ENCODE measurements around the gene COG8.
"Not testable (repeated sequence)": the region's sequence is repeated elsewhere in the genome, so short reads cannot be mapped to it uniquely, and the experiment has no call there.

The COG8 gene

DNA sequence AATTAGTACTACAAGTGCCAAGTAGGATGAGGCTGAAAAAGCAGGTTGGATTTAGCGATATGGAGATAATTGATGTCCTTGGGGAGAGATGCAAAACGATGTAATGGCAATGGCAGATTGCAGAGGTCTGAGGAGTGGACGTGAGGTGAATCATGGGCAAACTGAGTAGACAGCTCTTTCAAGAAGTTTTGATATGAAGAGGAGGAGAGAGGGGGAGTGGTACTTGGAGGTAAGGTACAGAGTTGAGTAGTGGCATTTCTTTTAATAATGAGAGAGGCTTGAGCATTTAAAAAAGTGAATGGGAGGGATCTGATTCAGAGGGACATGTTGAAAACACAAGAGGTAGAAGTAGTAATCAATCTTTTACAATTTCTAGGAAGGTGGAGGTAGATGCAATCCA is 46.0 kb downstream of the COG8 start:
- H3K27ac ChIP-seq, result no peak overlapping the region
- TF ChIP-seq ZFX (IDR thresholded peaks at IDR 0.05; ENCODE audit: borderline replicate concordance) (no peak), CTCF (IDR thresholded peaks at IDR 0.05) (no peak)

DNA sequence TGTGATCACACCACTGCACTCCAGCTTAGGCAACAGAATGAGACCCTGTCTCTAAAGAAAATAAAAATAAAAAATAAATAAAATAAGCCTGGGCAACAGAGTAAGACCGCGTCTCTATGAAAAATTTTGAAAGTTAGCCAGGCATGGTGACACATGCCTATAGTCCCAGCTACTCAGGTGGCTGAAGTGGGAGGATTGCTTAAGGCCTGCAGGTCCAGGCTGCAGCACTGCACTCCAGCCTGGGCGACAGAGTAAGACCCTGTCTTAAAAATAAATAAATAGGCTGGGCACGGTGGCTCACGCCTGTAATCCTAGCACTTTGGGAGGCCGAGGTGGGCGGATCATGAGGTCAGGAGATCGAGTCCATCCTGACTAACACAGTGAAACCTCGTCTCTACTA is 47.7 kb downstream of the COG8 start:
- not testable (repeated sequence) for H3K27ac ChIP-seq

DNA sequence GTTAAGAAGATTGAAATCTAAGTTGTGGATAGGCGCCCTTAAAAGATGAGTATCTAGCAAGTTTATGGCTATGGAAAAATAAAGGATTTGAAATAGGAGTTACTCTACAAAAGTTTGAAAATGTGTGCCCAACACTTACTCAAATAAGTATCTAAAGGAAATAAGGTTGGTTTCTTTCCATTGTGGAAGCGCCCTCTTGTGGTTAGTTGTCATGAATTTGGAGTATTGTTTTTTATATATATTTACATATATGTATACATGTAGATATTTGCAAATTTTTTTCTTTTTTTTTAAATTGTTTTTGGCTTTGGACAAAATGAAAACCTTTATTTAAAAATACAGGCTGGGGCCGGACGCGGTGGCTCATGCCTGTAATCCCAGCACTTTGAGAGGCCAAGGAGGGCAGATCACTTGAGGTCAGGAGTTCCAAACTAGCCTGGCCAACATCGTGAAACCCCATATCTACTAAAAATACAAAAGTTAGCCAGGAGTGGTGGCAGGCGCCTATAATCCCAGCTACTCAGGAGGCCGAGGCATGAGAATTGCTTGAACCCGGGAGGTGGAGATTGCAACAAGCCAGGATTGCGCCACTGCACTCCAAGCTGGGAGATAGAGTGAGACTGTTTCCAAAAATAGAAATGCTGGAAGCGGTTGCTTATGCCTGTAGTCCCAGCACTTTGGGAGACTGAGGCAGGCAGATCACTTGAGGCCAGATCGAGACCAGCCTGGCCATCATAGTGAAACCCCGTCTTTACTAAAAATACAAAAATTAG is 52.2 kb downstream of the COG8 start:
- TF ChIP-seq CTCF (IDR thresholded peaks at IDR 0.05), result peak; percentile 86
- no peak for TF ChIP-seq ZFX (IDR thresholded peaks at IDR 0.05; ENCODE audit: borderline replicate concordance)
- H3K27ac ChIP-seq, result no peak overlapping the region

GRCh38 chr16:69285240-69285639 is 54.1 kb downstream of the COG8 start:
- TF ChIP-seq CTCF (IDR thresholded peaks at IDR 0.05), result no peak
- no peak for TF ChIP-seq ZFX (IDR thresholded peaks at IDR 0.05; ENCODE audit: borderline replicate concordance)
- no peak overlapping the region for H3K27ac ChIP-seq

DNA sequence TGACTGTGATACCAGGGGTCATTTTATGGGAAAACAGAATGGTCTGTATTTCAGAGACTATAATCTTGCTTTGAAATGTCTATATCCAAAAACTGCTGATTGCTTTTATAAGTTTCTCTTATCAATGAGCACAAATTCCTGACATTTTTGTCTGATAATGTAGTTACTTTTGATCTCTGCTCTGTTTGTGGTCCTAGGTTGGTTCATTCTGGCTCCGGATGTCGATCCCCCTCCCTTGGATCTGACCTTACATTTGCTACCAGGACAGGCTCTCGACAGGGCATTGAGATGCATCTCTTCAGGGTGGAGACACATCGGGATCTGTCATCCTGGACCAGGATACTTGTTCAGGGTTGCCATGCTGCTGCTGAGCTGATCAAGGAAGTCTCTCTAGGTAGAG is 55.5 kb downstream of the COG8 start:
- TF ChIP-seq ZFX (IDR thresholded peaks at IDR 0.05; ENCODE audit: borderline replicate concordance) (no peak), CTCF (IDR thresholded peaks at IDR 0.05) (no peak)

DNA sequence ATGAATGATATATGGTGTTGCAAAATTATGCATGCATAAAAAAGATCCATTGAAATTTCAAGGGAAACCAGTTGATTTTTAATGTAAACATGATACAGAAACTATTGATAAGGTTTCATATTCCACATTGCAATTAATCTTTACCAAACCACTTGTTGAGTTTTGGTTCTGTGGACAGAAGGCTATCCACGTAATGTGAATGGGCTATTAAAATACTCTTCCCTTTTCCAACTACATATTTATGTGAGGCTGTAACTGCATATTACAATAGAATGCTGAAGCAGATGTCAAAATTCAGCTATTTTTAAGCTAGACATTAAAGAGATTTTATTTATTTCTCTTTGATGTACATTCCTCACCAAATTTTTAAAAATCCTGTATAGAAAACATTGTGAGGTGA is 62.0 kb downstream of the COG8 start:
- no peak overlapping the region for H3K27ac ChIP-seq

More for the DNA sequence above, 55.5 kb downstream of the COG8 start:
- no peak overlapping the region for H3K27ac ChIP-seq

More for the DNA sequence above, 62.0 kb downstream of the COG8 start:
- no peak for TF ChIP-seq ZFX (IDR thresholded peaks at IDR 0.05; ENCODE audit: borderline replicate concordance)
